SW480 (cell line): Measurements from ENCODE around the gene MALRD1.
"Not testable (repeated sequence)": the region's sequence is repeated elsewhere in the genome, so short reads cannot be mapped to it uniquely, and the experiment has no call there.

Experiments used
- DNase-seq: peaks from one replicate; pipeline ENCODE4 v3.0.0-alpha.2; 2016; ENCODE audit warnings: low spot score

Gene MALRD1

GRCh38 chr10:19497026-19497425 lies 448.4 kb downstream of the MALRD1 start:
- no peak for DNase-seq

- no peak for DNase-seq
Measured at GRCh38 chr10:19498393-19499290, 450.0 kb downstream of the MALRD1 start.

GRCh38 chr10:19499291-19499770 lies 450.7 kb downstream of the MALRD1 start:
- DNase-seq, result no peak

- no peak for DNase-seq
Measured at GRCh38 chr10:19500959-19501358, 452.4 kb downstream of the MALRD1 start.

- DNase-seq, result no peak
Measured at GRCh38 chr10:19505320-19506312, 457.0 kb downstream of the MALRD1 start.

GRCh38 chr10:19510005-19510732 lies 461.6 kb downstream of the MALRD1 start:
- not testable (repeated sequence) for DNase-seq

GRCh38 chr10:19518109-19518508 lies 469.5 kb downstream of the MALRD1 start:
- DNase-seq, result no peak

- DNase-seq, result no peak
Measured at GRCh38 chr10:19518632-19519031, 470.0 kb downstream of the MALRD1 start.

- no peak for DNase-seq
Measured at GRCh38 chr10:19531324-19531723, 482.7 kb downstream of the MALRD1 start.

DNA sequence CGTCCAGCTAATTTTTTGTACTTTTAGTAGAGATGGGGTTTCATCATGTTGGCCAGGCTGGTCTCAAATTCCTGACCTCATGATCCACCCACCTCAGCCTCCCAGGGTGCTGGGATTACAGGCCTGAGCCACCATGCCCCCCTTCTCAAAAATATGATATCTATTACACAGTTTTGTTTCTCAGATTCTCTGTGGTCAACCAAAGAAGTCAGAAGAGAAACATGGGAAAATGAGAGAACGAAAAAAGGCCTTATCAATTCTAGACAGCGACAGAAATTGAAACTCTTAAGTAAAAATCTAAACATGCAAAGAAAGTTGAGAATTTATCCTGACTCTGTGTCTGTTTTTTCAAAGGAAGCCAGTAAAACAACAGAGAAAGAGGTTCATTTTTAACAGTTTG lies 483.8 kb downstream of the MALRD1 start:
- DNase-seq, result no peak

GRCh38 chr10:19541299-19541698 lies 492.7 kb downstream of the MALRD1 start:
- DNase-seq, result no peak

- no peak for DNase-seq
Measured at GRCh38 chr10:19546224-19546623, 497.6 kb downstream of the MALRD1 start.

- no peak for DNase-seq
Measured at GRCh38 chr10:19549503-19549902, 500.9 kb downstream of the MALRD1 start.

- DNase-seq, result no peak
Measured at GRCh38 chr10:19556666-19557065, 508.1 kb downstream of the MALRD1 start.

DNA sequence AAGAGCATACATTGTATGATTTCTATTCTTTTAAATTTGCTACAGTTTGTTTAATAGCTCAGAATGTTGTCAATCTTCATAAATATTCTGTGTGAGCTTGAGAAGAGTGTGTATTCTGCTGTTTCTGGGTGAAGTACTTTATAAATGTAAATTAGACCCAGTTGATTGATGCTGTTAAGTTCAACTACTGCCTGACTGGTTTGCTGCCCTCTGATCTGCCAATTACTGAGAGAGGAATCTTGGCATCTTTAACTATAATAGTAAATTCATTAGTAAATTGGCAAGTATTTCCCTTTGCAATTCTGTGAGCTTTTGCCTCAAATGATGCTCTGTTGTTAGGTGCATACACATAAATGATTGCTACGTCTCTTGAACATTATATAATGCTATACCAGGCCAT lies 512.6 kb downstream of the MALRD1 start:
- no peak for DNase-seq

DNA sequence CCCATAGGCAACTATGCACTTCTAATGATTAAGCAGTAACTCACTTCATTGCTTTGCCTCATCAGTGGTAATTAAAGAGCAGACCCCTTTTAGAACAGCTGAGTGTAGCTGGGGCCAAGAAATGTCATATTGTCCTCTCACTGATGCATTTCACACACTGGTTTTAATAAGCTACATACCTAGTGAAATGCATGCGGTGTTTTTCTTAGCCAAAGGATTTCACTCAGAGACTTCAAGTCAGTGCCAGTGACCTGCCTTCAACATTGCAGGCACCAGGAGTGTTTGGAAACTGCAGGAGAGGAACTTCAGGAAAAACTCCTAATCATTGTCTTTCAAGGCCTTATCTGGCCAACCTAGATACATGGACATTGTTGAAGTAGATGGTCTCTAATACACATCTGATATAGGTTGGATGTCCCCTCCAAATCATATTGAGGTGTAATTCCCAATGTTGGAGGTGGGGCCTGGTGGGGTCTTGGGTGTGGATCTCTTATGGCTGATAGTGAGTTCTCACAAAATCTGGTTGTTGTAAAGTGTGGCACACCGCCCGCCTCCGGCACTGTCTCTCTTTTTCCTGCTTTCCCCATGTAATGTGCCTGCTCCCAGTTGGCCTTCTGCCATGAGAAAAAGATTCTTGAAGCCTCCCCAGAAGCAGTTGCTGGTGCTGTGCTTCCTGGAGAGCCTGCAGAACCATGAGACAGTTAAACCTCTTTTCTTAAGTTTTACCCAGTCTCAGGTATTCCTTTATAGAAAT lies 515.0 kb downstream of the MALRD1 start:
- DNase-seq, result no peak

- no peak for DNase-seq
Measured at GRCh38 chr10:19570120-19570519, 521.5 kb downstream of the MALRD1 start.

- DNase-seq, result no peak
Measured at GRCh38 chr10:19570991-19571390, 522.4 kb downstream of the MALRD1 start.

GRCh38 chr10:19572056-19572455 lies 523.5 kb downstream of the MALRD1 start:
- no peak for DNase-seq

- no peak for DNase-seq
Measured at GRCh38 chr10:19576576-19576975, 528.0 kb downstream of the MALRD1 start.

DNA sequence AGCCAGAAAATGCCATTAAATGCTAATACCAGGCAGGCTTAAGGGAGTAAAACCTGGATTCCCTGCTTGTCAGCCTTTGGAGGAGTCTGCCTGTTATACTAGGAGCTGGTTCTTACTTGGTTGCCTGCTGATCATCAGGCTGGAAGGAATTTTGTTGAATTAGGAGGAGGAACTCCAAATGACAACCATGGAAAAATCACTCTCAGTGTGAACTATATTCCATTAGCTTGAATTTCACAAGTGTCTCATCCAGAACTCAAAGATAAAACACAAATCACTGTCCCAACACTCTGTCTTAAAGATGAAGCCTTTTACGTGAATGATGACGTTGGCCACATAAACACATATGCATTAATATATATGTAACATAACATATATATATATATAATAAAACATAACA lies 528.8 kb downstream of the MALRD1 start:
- no peak for DNase-seq
